Tibial nerve (tissue), 4 donors: ENCODE results near the gene EIF2AK2. TPM values are rescaled to one million over a fixed set of nuclear protein-coding genes. Genes with fewer than 3 reads are reported as not detected.

Experiments
- DNase-seq, 2 donors: peaks; one replicate each; pipeline ENCODE4 v3.0.0-alpha.2; 2019; ENCODE audit warnings: low spot score in 2 of 2
- H3K27ac ChIP-seq, 4 donors: fragments of 200-600 bp; sonication (generic) in 3 of 4; one replicate each; pipeline ENCODE4 v1.5.1; 2017 to 2019; ENCODE audit warnings: mild to moderate bottlenecking in 1 of 4
- H3K27me3 ChIP-seq, 2 donors: fragments of 200-600 bp; sonication (generic) in 1 of 2; one replicate each; pipeline versions ENCODE4 v1.5.1 to v1.6.0; 2017 to 2019
- H3K36me3 ChIP-seq, 3 donors: fragments of 200-600 bp; sonication (generic); one replicate each; pipeline ENCODE4 v1.5.1; 2018 to 2019
- H3K4me1 ChIP-seq, 4 donors: fragments of 200-600 bp; sonication (generic) in 3 of 4; one replicate each; pipeline ENCODE4 v1.5.1; 2017 to 2019
- H3K4me3 ChIP-seq, 4 donors: fragments of 200-600 bp; sonication (generic) in 3 of 4; one replicate each; pipeline ENCODE4 v1.5.1; 2017 to 2019; ENCODE audit warnings: mild to moderate bottlenecking in 1 of 4, moderate library complexity in 1 of 4
- H3K9me3 ChIP-seq, 4 donors: fragments of 200-600 bp; sonication (generic) in 3 of 4; one replicate each; pipeline ENCODE4 v1.5.1; 2017 to 2019
- EP300 ChIP-seq, 2 donors: sonication (generic); formaldehyde crosslinking; IDR thresholded peaks; one replicate each; pipeline ENCODE4 v1.6.1; 2017; ENCODE audit warnings: antibody characterized with exemption in 2 of 2, mild to moderate bottlenecking in 1 of 2
- POLR2A ChIP-seq, 2 donors: fragments of 450-650 bp; IDR thresholded peaks; one replicate each; pipeline ENCODE4 v1.6.1; 2017; ENCODE audit warnings: antibody characterized with exemption in 2 of 2, mild to moderate bottlenecking in 2 of 2, moderate library complexity in 2 of 2
- WGBS, 2 donors: methylation state at CpG; one replicate each; pipeline ENCODE4 v1.1.5; 2018; 5-methylcytosine and 5-hydroxymethylcytosine counted together
- total RNA-seq, 4 donors: library from RNA; depleted of rRNA; stranded (reverse); fragments of >200 nt; gene quantifications; one replicate each; pipeline ENCODE4 v1.1.0, GENCODE V29; 2016
- TF ChIP-seq, protein P1 (sequence below), 5 experiments: fragments of 200-600 bp in 3 of 5; fragments of 450-650 bp in 2 of 5; sonication (generic) in 3 of 5; IDR thresholded peaks; one replicate each; pipeline ENCODE4 v1.5.1; 2016 to 2019; ENCODE audit warnings: antibody characterized with exemption in 5 of 5, mild to moderate bottlenecking in 3 of 5, moderate library complexity in 2 of 5

EIF2AK2 gene
- total RNA-seq, 4 donors from 2014 or later = 21.6 to 36.0 (median 25.7) TPM

GRCh38 chr2:37091873-37092272, 64.9 kb downstream of the EIF2AK2 start:
- Histone ChIP-seq H3K36me3 (peaks cover 0 to 89% (median 4%) of the 10 kb centered on the region in 3 donors), H3K4me1 (no peaks in the 10 kb centered on the region), H3K9me3 (no peaks in the 10 kb centered on the region), H3K27ac (no peak overlapping the region), H3K4me3 (no peak overlapping the region), H3K27me3 (no peaks in the 10 kb centered on the region)
- 80% methylated on average over 5 of the region's 5 CpGs for WGBS, 2 donors
- TF ChIP-seq, protein P1, sequence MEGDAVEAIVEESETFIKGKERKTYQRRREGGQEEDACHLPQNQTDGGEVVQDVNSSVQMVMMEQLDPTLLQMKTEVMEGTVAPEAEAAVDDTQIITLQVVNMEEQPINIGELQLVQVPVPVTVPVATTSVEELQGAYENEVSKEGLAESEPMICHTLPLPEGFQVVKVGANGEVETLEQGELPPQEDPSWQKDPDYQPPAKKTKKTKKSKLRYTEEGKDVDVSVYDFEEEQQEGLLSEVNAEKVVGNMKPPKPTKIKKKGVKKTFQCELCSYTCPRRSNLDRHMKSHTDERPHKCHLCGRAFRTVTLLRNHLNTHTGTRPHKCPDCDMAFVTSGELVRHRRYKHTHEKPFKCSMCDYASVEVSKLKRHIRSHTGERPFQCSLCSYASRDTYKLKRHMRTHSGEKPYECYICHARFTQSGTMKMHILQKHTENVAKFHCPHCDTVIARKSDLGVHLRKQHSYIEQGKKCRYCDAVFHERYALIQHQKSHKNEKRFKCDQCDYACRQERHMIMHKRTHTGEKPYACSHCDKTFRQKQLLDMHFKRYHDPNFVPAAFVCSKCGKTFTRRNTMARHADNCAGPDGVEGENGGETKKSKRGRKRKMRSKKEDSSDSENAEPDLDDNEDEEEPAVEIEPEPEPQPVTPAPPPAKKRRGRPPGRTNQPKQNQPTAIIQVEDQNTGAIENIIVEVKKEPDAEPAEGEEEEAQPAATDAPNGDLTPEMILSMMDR (IDR thresholded peaks at IDR 0.05) = no peak
- TF ChIP-seq POLR2A (IDR thresholded peaks at IDR 0.05) (no peak), EP300 (IDR thresholded peaks at IDR 0.05) (no peak)
- no peak for DNase-seq

- TF ChIP-seq EP300 (IDR thresholded peaks at IDR 0.05) = no peak
- no peak for TF ChIP-seq POLR2A (IDR thresholded peaks at IDR 0.05)
- TF ChIP-seq, protein P1 (IDR thresholded peaks at IDR 0.05) = no peak
- H3K4me3 ChIP-seq = no peak overlapping the region
- WGBS, 2 donors = 88 to 91% methylated on average over 4 of the region's 4 CpGs
- H3K9me3 ChIP-seq = no peaks in the 10 kb centered on the region
- H3K36me3 ChIP-seq = peaks cover 0 to 71% (median 4%) of the 10 kb centered on the region in 3 donors
- peaks cover 0 to 12% (median 0%) of the 10 kb centered on the region in 4 donors for H3K4me1 ChIP-seq
- no peak overlapping the region for H3K27ac ChIP-seq
- H3K27me3 ChIP-seq = no peaks in the 10 kb centered on the region
- no peak for DNase-seq
Observed at GRCh38 chr2:37090019-37090477, 66.7 kb downstream of the EIF2AK2 start.

DNA sequence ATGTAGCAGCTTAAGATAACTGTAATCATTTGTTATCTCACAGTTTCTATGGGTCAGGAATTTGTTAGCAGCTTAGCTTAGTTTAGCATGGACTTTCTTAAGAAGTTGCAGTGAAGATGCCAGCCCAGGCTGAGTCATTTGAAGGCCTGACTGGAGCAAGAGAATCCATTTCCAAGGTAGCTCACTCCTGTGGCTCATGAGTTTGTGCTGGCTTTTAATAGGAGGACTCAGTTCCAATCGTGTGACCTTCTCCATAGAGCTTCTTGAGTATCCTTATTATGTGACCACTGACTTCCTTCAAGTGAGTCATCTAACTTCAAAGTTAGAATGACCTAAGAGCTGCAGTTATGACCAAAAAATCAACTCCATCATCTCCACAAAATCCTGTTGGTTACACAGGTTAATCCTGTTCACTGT, 71.0 kb downstream of the EIF2AK2 start:
- no peak for DNase-seq
- Histone ChIP-seq H3K9me3 (no peaks in the 10 kb centered on the region), H3K27me3 (no peaks in the 10 kb centered on the region), H3K4me3 (no peak overlapping the region), H3K36me3 (peaks cover 0 to 39% (median 4%) of the 10 kb centered on the region in 3 donors), H3K4me1 (peaks cover 0 to 41% (median 11%) of the 10 kb centered on the region in 4 donors), H3K27ac (no peak overlapping the region)
- TF ChIP-seq POLR2A (IDR thresholded peaks at IDR 0.05) = no peak
- no peak for TF ChIP-seq EP300 (IDR thresholded peaks at IDR 0.05)
- TF ChIP-seq, protein P1 (IDR thresholded peaks at IDR 0.05) = no peak
- 60 to 67% methylated on average over 1 of the region's 1 CpG for WGBS, 2 donors

DNA sequence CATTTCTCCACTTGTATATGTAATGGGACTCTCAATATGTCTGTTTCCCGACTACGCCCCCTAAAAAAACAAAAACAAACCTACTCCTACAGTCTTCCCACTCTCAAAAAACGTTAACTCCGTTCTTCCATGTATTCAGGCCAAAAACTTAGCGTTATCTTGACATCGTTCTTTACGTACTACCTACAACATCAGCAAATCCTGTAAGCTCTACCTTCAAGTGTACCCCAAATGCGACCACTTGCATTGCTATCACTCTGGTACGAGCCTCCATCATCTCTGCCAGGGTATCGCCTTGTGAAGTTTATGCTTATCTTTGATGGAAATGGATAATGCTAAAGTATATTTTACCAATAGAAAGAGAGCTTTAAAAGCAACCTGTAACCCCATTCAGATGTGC, 72.0 kb downstream of the EIF2AK2 start:
- Histone ChIP-seq H3K4me1 (peaks cover 0 to 48% (median 14%) of the 10 kb centered on the region in 4 donors), H3K4me3 (peak overlapping the region; percentile 74 to 90 (median 82)), H3K36me3 (peaks cover 0 to 32% (median 0%) of the 10 kb centered on the region in 3 donors), H3K27me3 (no peaks in the 10 kb centered on the region), H3K27ac (peak overlapping the region in 3 of 4 donors; percentile 53 to 86 (median 77)), H3K9me3 (no peaks in the 10 kb centered on the region)
- no peak for DNase-seq
- 2 to 3% methylated on average over 10 of the region's 10 CpGs for WGBS, 2 donors
- no peak for TF ChIP-seq POLR2A (IDR thresholded peaks at IDR 0.05)
- TF ChIP-seq, protein P1 (IDR thresholded peaks at IDR 0.05) = no peak
- TF ChIP-seq EP300 (IDR thresholded peaks at IDR 0.05) = no peak

DNA sequence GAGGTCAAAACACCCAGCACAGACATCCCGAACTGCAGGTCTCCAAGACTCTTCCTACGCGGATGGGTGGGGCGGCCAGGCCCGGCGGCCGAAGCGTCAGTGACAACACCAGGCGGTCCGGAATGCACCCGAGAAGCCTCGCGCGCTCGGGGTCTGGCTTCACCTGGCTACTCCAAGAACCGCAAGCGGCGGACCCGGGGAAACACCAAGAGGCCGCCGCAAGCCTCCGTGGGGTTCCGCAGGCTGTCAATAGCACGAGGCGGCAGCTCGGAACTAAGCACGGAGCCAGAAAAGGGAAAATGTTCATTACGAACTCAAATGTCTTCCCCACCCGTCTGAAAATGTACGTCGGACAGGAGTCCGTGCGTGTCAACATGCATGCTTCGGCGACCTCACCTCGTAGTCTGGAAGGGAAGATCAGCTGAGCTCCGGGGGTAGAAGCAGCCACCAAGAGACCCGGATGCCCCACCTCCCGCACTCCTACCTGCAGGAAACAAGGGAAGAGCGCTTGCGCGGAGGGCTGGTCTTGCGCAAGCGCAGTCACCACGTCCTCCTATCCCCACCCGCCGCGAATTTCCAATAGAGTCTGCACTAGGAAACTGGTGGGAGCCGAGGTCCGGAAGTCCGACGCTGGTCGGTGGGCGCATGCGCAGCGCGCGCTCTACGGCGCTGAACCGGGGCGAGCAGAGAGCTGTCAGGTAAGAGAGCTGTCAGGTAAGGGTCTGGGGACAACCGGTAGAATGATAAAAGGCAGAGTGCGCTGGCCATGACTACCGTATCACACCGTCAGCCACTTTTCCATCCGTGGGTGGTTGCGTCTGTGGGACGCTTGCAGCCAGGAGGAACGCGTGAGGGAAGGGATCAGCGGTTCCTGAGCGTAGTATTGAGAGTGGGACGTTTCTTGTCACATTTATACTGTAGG, 72.6 kb downstream of the EIF2AK2 start, which contains the start of the genes GPATCH11 and HEATR5B:
TSS of gene GPATCH11 (plus strand) at position 646 of the 922 bp plus-strand sequence. CDS start 3,864 bp downstream, outside the sequence.
TSS of gene HEATR5B (minus strand) at position 500 of the 922 bp plus-strand sequence. CDS start 958 bp downstream, outside the sequence.
- H3K27me3 ChIP-seq = no peaks in the 10 kb centered on the region
- peak within 1 kb of the TSS; percentile 74 to 90 (median 82) for H3K4me3 ChIP-seq
- DNase-seq = peak; percentile 83 to 89
- WGBS, 2 donors = 0% methylated on average over 42 to 74 of the region's 74 CpGs
- H3K36me3 ChIP-seq = peaks cover 0 to 27% (median 0%) of the 10 kb centered on the region in 3 donors
- H3K27ac ChIP-seq = peak within 1 kb of the TSS in 3 of 4 donors; percentile 71 to 86 (median 77)
- TF ChIP-seq, protein P1 (IDR thresholded peaks at IDR 0.05) = peak in 1 of 5 experiments; percentile 10
- TF ChIP-seq POLR2A (IDR thresholded peaks at IDR 0.05) (peak in 1 of 2 donors; percentile 57), EP300 (IDR thresholded peaks at IDR 0.05) (peak; percentile 67 to 85)
- H3K9me3 ChIP-seq = no peaks in the 10 kb centered on the region
- peaks cover 0 to 51% (median 14%) of the 10 kb centered on the region in 4 donors for H3K4me1 ChIP-seq
